Activated naive CD4-positive, alpha-beta T cell treated with anti-CD3 and anti-CD28 coated beads for 36 hours (primary cell): ENCODE data around the gene LIMK1. TPM values are rescaled to one million over a fixed set of nuclear protein-coding genes. Genes with fewer than 3 reads are reported as not detected.

Experiments
- CTCF ChIA-PET: fragments of 350-600 bp; sonication (Branson Sonifier 250); formaldehyde crosslinking; loops from one replicate; lab custom pipeline; 2021; ENCODE audit warnings: antibody characterized with exemption; lab: Charles Lee
- DNase-seq: peaks from one replicate; pipeline ENCODE4 v3.0.0-alpha.2; 2020
- H3K27ac Mint-ChIP-seq: one replicate; pipeline ENCODE4 v1.8.0; 2021; ENCODE audit warnings: mild to moderate bottlenecking, mixed read lengths
- H3K27me3 Mint-ChIP-seq: one replicate; pipeline ENCODE4 v1.8.0; 2021; ENCODE audit warnings: low read depth, mixed read lengths
- H3K36me3 Mint-ChIP-seq: one replicate; pipeline ENCODE4 v1.8.0; 2021; ENCODE audit warnings: low read depth, mixed read lengths
- H3K4me1 Mint-ChIP-seq: one replicate; pipeline ENCODE4 v1.8.0; 2021; ENCODE audit warnings: low read depth, mixed read lengths
- H3K4me3 Mint-ChIP-seq: one replicate; pipeline ENCODE4 v1.8.0; 2021; ENCODE audit warnings: mild to moderate bottlenecking, moderate library complexity, mixed read lengths
- H3K9me3 Mint-ChIP-seq: one replicate; pipeline ENCODE4 v1.8.0; 2021; ENCODE audit warnings: mixed read lengths
- intact Hi-C: fragments of 100-400 bp; cut with micrococcal nuclease; formaldehyde crosslinking; loops from one replicate; pipeline ENCODE4 v1.15.1; 2023
- total RNA-seq, 2 experiments: library from RNA; stranded (reverse); gene quantifications; one replicate each; pipeline ENCODE4 v1.2.3, GENCODE V29; 2021

LIMK1 gene
- total RNA-seq, 2 experiments from 2014 or later = 7.9 to 9.2 TPM

GRCh38 chr7:74047804-74048380 is 35.7 kb upstream of the LIMK1 start:
- Mint-ChIP-seq H3K27ac (no peak overlapping the region), H3K27me3 (no peaks in the 10 kb centered on the region), H3K36me3 (no peaks in the 10 kb centered on the region), H3K4me3 (no peak overlapping the region), H3K4me1 (no peaks in the 10 kb centered on the region), H3K9me3 (no peaks in the 10 kb centered on the region)
- DNase-seq = no peak
- intact Hi-C loops = no loop called here
- CTCF ChIA-PET = interaction anchor here (0.6 kb wide), 1 partner anchor 21 kb away, joined by 3 read pairs; no protein-coding TSS in a partner anchor

GRCh38 chr7:74048999-74049599 is 34.5 kb upstream of the LIMK1 start:
- Mint-ChIP-seq H3K27ac (no peak overlapping the region), H3K4me3 (no peak overlapping the region), H3K27me3 (no peaks in the 10 kb centered on the region), H3K4me1 (no peaks in the 10 kb centered on the region), H3K36me3 (no peaks in the 10 kb centered on the region), H3K9me3 (no peaks in the 10 kb centered on the region)
- intact Hi-C loops = no loop called here
- CTCF ChIA-PET = no interaction called here
- DNase-seq = no peak

GRCh38 chr7:74049997-74050798 is 33.4 kb upstream of the LIMK1 start:
- H3K9me3 Mint-ChIP-seq = no peaks in the 10 kb centered on the region
- no peaks in the 10 kb centered on the region for H3K4me1 Mint-ChIP-seq
- CTCF ChIA-PET = no interaction called here
- intact Hi-C loops = no loop called here
- H3K36me3 Mint-ChIP-seq = no peaks in the 10 kb centered on the region
- H3K27me3 Mint-ChIP-seq = no peaks in the 10 kb centered on the region
- H3K27ac Mint-ChIP-seq = no peak overlapping the region
- no peak for DNase-seq
- no peak overlapping the region for H3K4me3 Mint-ChIP-seq

GRCh38 chr7:74051193-74051592 is 32.4 kb upstream of the LIMK1 start:
- Mint-ChIP-seq H3K9me3 (no peaks in the 10 kb centered on the region), H3K4me1 (no peaks in the 10 kb centered on the region), H3K4me3 (no peak overlapping the region), H3K27me3 (no peaks in the 10 kb centered on the region), H3K36me3 (no peaks in the 10 kb centered on the region), H3K27ac (no peak overlapping the region)
- DNase-seq = no peak
- CTCF ChIA-PET = no interaction called here
- intact Hi-C loops = no loop called here

- H3K27me3 Mint-ChIP-seq = no peaks in the 10 kb centered on the region
- no peaks in the 10 kb centered on the region for H3K9me3 Mint-ChIP-seq
- peak; percentile 26 for DNase-seq
- no peaks in the 10 kb centered on the region for H3K4me1 Mint-ChIP-seq
- H3K36me3 Mint-ChIP-seq = no peaks in the 10 kb centered on the region
- no peak overlapping the region for H3K4me3 Mint-ChIP-seq
- intact Hi-C loops = no loop called here
- CTCF ChIA-PET = interaction anchor here (0.8 kb wide), 1 partner anchor 18 kb away, joined by 5 read pairs; no protein-coding TSS in a partner anchor
- no peak overlapping the region for H3K27ac Mint-ChIP-seq
Observed at GRCh38 chr7:74051629-74052410, 31.8 kb upstream of the LIMK1 start.

GRCh38 chr7:74052628-74053027 is 31.0 kb upstream of the LIMK1 start:
- no peak overlapping the region for H3K27ac Mint-ChIP-seq
- no peaks in the 10 kb centered on the region for H3K27me3 Mint-ChIP-seq
- H3K36me3 Mint-ChIP-seq = no peaks in the 10 kb centered on the region
- H3K9me3 Mint-ChIP-seq = no peaks in the 10 kb centered on the region
- H3K4me1 Mint-ChIP-seq = no peaks in the 10 kb centered on the region
- H3K4me3 Mint-ChIP-seq = no peak overlapping the region
- CTCF ChIA-PET = interaction anchor here (0.6 to 0.8 kb wide), 2 partner anchors 15 to 17 kb away, joined by 3 to 5 read pairs; no protein-coding TSS in a partner anchor
- DNase-seq = no peak
- intact Hi-C loops = no loop called here

- DNase-seq = no peak
- no peaks in the 10 kb centered on the region for H3K36me3 Mint-ChIP-seq
- H3K27me3 Mint-ChIP-seq = peaks cover 5% of the 10 kb centered on the region
- intact Hi-C loops = no loop called here
- CTCF ChIA-PET = interaction anchor here (1.3 kb wide), 1 partner anchor 28 kb away, joined by 4 read pairs; no protein-coding TSS in a partner anchor
- H3K4me3 Mint-ChIP-seq = no peak overlapping the region
- no peaks in the 10 kb centered on the region for H3K4me1 Mint-ChIP-seq
- no peaks in the 10 kb centered on the region for H3K9me3 Mint-ChIP-seq
- H3K27ac Mint-ChIP-seq = no peak overlapping the region
Observed at GRCh38 chr7:74053589-74054186, 29.9 kb upstream of the LIMK1 start.

GRCh38 chr7:74056096-74056915 is 27.3 kb upstream of the LIMK1 start:
- no peak for DNase-seq
- intact Hi-C loops = no loop called here
- Mint-ChIP-seq H3K36me3 (no peaks in the 10 kb centered on the region), H3K27ac (no peak overlapping the region), H3K27me3 (peaks cover 5% of the 10 kb centered on the region), H3K4me3 (no peak overlapping the region), H3K4me1 (no peaks in the 10 kb centered on the region), H3K9me3 (no peaks in the 10 kb centered on the region)
- CTCF ChIA-PET = no interaction called here

- DNase-seq = no peak
- CTCF ChIA-PET = no interaction called here
- H3K27me3 Mint-ChIP-seq = peaks cover 5% of the 10 kb centered on the region
- no peak overlapping the region for H3K4me3 Mint-ChIP-seq
- H3K27ac Mint-ChIP-seq = no peak overlapping the region
- H3K36me3 Mint-ChIP-seq = no peaks in the 10 kb centered on the region
- no peaks in the 10 kb centered on the region for H3K9me3 Mint-ChIP-seq
- intact Hi-C loops = no loop called here
- H3K4me1 Mint-ChIP-seq = no peaks in the 10 kb centered on the region
Observed at GRCh38 chr7:74057216-74057925, 26.2 kb upstream of the LIMK1 start.

GRCh38 chr7:74057987-74058386 is 25.6 kb upstream of the LIMK1 start:
- CTCF ChIA-PET = no interaction called here
- intact Hi-C loops = no loop called here
- H3K36me3 Mint-ChIP-seq = no peaks in the 10 kb centered on the region
- H3K9me3 Mint-ChIP-seq = no peaks in the 10 kb centered on the region
- peaks cover 5% of the 10 kb centered on the region for H3K27me3 Mint-ChIP-seq
- no peak for DNase-seq
- H3K4me3 Mint-ChIP-seq = no peak overlapping the region
- H3K4me1 Mint-ChIP-seq = no peaks in the 10 kb centered on the region
- no peak overlapping the region for H3K27ac Mint-ChIP-seq

GRCh38 chr7:74058486-74058885 is 25.1 kb upstream of the LIMK1 start:
- H3K27ac Mint-ChIP-seq = no peak overlapping the region
- CTCF ChIA-PET = no interaction called here
- H3K9me3 Mint-ChIP-seq = no peaks in the 10 kb centered on the region
- H3K4me1 Mint-ChIP-seq = no peaks in the 10 kb centered on the region
- peaks cover 5% of the 10 kb centered on the region for H3K27me3 Mint-ChIP-seq
- intact Hi-C loops = no loop called here
- H3K36me3 Mint-ChIP-seq = no peaks in the 10 kb centered on the region
- no peak overlapping the region for H3K4me3 Mint-ChIP-seq
- no peak for DNase-seq
